GM19099 (cell line): ENCODE measurements around the gene CADPS2.

Source experiments
- POLR2A ChIP-seq: IDR thresholded peaks from 3 replicates; pipeline ENCODE4 v1.6.1; 2011; ENCODE audit warnings: low read depth; ENCODE audit not compliant: insufficient read length; ENCODE audit errors: extremely low read depth

CADPS2 gene

GRCh38 chr7:122304996-122305421 lies 581.3 kb downstream of the CADPS2 start:
- no peak for TF ChIP-seq POLR2A

- no peak for TF ChIP-seq POLR2A
These were observed 581.8 kb downstream of the CADPS2 start, which contains the start of gene FEZF1 for GRCh38 chr7:122304319-122304975. Gene FEZF1 (minus strand): TSS chr7:122304750. CDS start chr7:122304437, 313 bp downstream.

- TF ChIP-seq POLR2A: no peak
These were observed 582.5 kb downstream of the CADPS2 start for GRCh38 chr7:122303531-122304318.

DNA sequence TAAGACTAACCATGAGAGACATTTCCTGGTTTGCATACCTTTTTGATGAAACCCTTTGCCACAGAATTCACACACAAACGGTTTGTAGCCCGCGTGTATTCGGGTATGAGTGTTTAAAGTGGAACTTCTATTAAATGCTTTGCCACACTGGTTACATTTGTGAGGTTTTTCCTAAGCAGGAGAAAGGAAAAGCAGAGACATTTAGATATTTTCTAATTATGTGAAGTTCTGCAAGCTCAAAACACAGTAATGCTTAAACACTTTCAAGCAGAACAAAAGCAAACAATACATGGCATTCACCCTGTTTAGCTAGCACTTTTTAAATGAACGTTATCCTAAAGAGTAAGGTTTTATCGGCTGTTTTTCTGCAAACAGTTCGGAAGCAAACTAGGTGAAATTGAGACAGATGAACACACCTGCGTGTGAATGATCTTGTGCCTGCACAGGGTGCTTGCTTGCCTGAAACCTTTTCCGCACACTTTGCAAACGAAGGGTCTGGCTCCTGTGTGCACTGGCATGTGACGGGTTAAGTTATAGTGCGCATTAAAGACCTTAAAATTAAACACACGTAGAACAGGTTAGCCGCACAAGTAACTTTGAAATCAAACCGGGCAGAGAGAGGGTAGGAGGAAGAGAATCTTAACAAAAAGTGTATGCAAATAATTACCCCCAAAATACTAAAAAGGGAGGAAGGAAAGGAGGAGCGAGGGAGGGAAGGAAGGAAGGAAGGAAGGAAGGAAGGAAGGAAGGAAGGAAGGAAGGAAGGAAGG lies 583.3 kb downstream of the CADPS2 start:
- TF ChIP-seq POLR2A: no peak

DNA sequence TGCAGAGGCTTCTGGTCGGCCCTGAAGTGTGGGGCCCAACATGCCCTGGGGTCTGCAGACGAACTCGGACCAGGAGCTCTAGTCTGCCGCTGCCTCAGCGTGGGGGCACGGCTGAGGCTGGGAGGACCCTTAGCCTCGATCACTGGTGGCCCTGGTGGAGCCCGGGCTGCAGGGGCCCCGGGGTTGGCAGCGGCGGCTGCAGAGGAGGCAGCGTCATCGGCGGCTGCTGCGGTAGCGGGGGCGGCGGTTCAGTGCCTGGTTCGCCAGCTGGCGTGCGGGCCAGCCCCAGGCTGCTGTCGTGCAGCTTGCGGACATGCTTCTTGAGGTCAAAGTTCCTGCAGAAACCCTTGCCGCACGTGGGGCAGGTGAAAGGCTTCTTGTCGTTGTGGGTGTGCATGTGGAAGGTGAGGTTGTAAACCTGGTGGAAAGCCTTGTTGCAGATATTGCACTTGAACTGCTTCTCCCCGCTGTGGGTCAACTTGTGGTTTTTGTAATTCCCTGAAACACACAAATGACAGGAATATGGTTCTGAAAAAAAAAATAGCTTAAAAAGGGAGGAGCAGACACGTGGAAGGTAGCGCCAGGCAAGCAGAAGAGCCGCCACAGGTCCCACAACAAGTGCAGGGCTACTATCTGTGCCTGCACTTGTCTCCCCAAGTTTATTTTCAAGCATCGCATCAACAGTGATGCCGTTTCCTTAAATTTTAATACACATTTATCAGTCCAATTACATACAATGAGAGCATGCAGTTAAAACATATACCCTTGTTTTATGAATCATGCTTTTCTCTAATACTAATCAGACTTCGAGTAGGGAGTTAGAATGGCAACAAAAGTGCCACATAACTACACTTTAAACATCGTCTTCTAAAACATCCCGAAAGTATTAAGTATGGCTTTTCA lies 584.2 kb downstream of the CADPS2 start:
- TF ChIP-seq POLR2A: no peak

GRCh38 chr7:122300956-122301833 lies 585.1 kb downstream of the CADPS2 start:
- no peak for TF ChIP-seq POLR2A

- TF ChIP-seq POLR2A: no peak
These were observed 585.9 kb downstream of the CADPS2 start for GRCh38 chr7:122300211-122300932.

DNA sequence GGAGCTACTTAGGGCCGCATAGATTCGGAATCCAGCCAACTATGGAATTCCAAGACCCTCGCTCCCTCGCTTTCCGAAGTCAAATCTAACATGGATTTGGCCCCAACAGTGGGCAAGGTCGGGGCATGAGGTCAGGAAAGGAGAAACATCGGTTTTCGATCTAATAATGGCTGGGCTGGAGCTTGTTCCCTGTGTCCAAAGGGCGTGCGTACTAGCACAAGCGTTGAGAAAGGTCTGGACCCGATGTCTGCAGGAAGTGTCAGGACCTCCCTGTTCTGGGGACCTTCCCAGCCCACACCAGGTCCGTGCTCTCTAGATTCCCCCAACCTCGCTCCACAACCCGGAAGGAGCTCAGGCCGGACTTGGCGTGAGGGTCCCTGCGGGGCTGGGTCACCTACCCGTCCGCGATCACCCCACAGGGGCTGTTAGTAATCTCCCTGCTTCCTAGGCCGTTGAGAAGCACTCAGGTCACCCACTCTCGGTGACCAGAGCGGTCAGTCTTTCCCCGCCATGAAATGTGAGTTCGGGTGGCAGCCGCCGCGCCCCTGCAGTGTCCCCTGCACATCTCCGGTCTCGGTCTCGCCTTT lies 586.5 kb downstream of the CADPS2 start:
- no peak for TF ChIP-seq POLR2A

GRCh38 chr7:122298618-122299017 lies 587.6 kb downstream of the CADPS2 start:
- TF ChIP-seq POLR2A: no peak

DNA sequence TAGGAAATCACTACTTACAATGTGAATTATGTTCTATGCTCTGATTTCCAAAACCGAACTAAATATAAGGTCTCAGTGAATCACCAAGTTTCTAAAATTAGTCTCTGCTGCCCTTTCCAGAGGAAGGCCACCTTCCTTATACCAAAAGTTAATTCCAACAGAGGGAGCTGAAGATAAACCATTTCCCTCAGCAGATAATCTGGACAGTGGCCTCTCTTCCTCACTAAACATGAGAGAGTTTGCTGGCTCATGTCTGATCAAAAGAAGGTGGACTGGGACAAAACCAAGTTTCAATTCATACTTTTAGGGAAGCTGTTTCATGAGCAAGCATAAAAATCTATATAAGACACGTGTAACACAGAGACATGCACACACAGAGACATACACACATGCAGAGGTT lies 588.1 kb downstream of the CADPS2 start:
- no peak for TF ChIP-seq POLR2A

GRCh38 chr7:122291189-122291588 lies 595.1 kb downstream of the CADPS2 start:
- no peak for TF ChIP-seq POLR2A

DNA sequence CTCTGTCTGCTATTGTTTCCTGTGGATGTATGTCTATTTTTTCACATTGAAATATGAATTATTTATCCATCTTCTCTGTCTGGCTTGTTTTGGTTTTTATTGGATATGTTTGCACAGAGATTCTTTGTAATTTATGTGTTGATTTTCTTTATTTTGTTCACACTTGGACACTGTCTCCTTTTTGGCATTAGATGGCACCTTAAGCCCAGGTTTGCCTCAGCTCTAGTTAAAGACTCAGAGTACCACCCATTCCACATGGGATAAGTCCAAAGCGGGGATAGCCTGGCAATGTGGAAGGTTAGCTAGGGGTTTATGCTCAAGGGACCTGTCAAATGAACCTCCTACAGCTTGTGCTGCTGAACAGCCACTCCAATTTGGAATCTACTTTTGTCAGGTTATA lies 595.8 kb downstream of the CADPS2 start:
- TF ChIP-seq POLR2A: no peak

- no peak for TF ChIP-seq POLR2A
These were observed 596.8 kb downstream of the CADPS2 start for GRCh38 chr7:122289426-122289825.
